CD14-positive monocyte (primary cell): Measurements from ENCODE around the gene DDX27. TPM values are rescaled to one million over a fixed set of nuclear protein-coding genes. Genes with fewer than 3 reads are reported as not detected.

Source experiments
- DNase-seq, 3 donors: peaks; one replicate each; pipeline ENCODE4 v3.0.0-alpha.2; 2011 to 2022
- H2AFZ ChIP-seq: 2 replicates; pipeline ENCODE4 v1.6.0; 2012; ENCODE audit warnings: mild to moderate bottlenecking, low read depth, low read length, inconsistent platforms; ENCODE audit not compliant: insufficient read depth, poor library complexity, severe bottlenecking
- H3K27ac ChIP-seq, 2 donors: 1 replicate in 1 of 2; 2 replicates in 1 of 2; pipeline ENCODE4 v1.5.1; 2012 to 2013; ENCODE audit warnings: low read length in 2 of 2, control low read depth in 1 of 2, inconsistent platforms in 1 of 2, low read depth in 1 of 2, mild to moderate bottlenecking in 1 of 2
- H3K27me3 ChIP-seq, 2 donors: one replicate each; pipeline versions ENCODE4 v1.6.0 to v1.6.1; 2011 to 2013; ENCODE audit warnings: low read length in 2 of 2; ENCODE audit not compliant: control insufficient read depth in 2 of 2, insufficient read depth in 2 of 2
- H3K36me3 ChIP-seq, 2 donors: replicated peaks in 1 of 2; 1 replicate in 1 of 2; 2 replicates in 1 of 2; pipeline versions ENCODE4 v1.5.1 to v1.6.1; 2012 to 2013; ENCODE audit warnings: low read length in 2 of 2, control low read depth in 1 of 2, inconsistent platforms in 1 of 2, mild to moderate bottlenecking in 1 of 2; ENCODE audit not compliant: insufficient read depth in 2 of 2, control insufficient read depth in 1 of 2
- H3K4me1 ChIP-seq, 2 donors: 1 replicate in 1 of 2; 2 replicates in 1 of 2; pipeline versions ENCODE4 v1.5.1 to v1.6.1; 2012 to 2013; ENCODE audit warnings: low read length in 2 of 2, control low read depth in 1 of 2, inconsistent platforms in 1 of 2, mild to moderate bottlenecking in 1 of 2, moderate library complexity in 1 of 2; ENCODE audit not compliant: insufficient read depth in 2 of 2, control insufficient read depth in 1 of 2
- H3K4me2 ChIP-seq: replicated peaks from 2 replicates; pipeline ENCODE3; 2012; ENCODE audit warnings: low read length, moderate library complexity, mild to moderate bottlenecking; ENCODE audit not compliant: poor library complexity, severe bottlenecking; ENCODE audit errors: extremely low read depth
- H3K4me3 ChIP-seq, 3 experiments: fragments of 200-600 bp in 1 of 3; sonication (generic) in 1 of 3; replicated peaks in 1 of 3; 1 replicate in 2 of 3; 2 replicates in 1 of 3; pipeline ENCODE4 v1.5.1; 2011 to 2013; ENCODE audit warnings: low read length in 3 of 3, mild to moderate bottlenecking in 3 of 3, control low read depth in 2 of 3, low read depth in 2 of 3, inconsistent platforms in 1 of 3, moderate library complexity in 1 of 3
- H3K79me2 ChIP-seq: 2 replicates; pipeline ENCODE4 v1.6.0; 2012; ENCODE audit warnings: mild to moderate bottlenecking, control low read depth, inconsistent platforms, low read length, moderate library complexity; ENCODE audit not compliant: insufficient read depth
- H3K9ac ChIP-seq: 2 replicates; pipeline ENCODE4 v1.6.0; 2017; ENCODE audit warnings: low read length, mild to moderate bottlenecking; ENCODE audit not compliant: insufficient read depth, poor library complexity, severe bottlenecking
- H3K9me3 ChIP-seq, 2 donors: replicated peaks in 1 of 2; 1 replicate in 1 of 2; 2 replicates in 1 of 2; pipeline versions ENCODE4 v1.5.1 to v1.6.1; 2012 to 2013; ENCODE audit warnings: low read length in 2 of 2, control low read depth in 1 of 2; ENCODE audit not compliant: control insufficient read depth in 1 of 2, insufficient read depth in 1 of 2
- H4K20me1 ChIP-seq: 2 replicates; pipeline ENCODE4 v1.6.0; 2012; ENCODE audit warnings: mild to moderate bottlenecking, low read length, control low read depth, moderate library complexity; ENCODE audit not compliant: insufficient read depth
- H3K27ac Mint-ChIP-seq, 7 donors: one replicate each; pipeline ENCODE4 v1.8.0; 2020; ENCODE audit warnings: mild to moderate bottlenecking in 7 of 7, mixed read lengths in 7 of 7, moderate library complexity in 6 of 7, inconsistent platforms in 2 of 7
- H3K27me3 Mint-ChIP-seq, 3 donors: one replicate each; pipeline ENCODE4 v1.8.0; 2021 to 2022; ENCODE audit warnings: low read depth in 3 of 3, mild to moderate bottlenecking in 3 of 3, mixed read lengths in 3 of 3, moderate library complexity in 3 of 3, inconsistent platforms in 1 of 3
- H3K36me3 Mint-ChIP-seq, 2 donors: one replicate each; pipeline ENCODE4 v1.8.0; 2020; ENCODE audit warnings: mixed read lengths in 2 of 2, inconsistent platforms in 1 of 2, mild to moderate bottlenecking in 1 of 2
- H3K4me1 Mint-ChIP-seq: one replicate; pipeline ENCODE4 v1.8.0; 2020; ENCODE audit warnings: mild to moderate bottlenecking, mixed read lengths
- H3K4me3 Mint-ChIP-seq, 2 donors: one replicate each; pipeline ENCODE4 v1.8.0; 2020; ENCODE audit warnings: mild to moderate bottlenecking in 2 of 2, mixed read lengths in 2 of 2, moderate library complexity in 1 of 2
- H3K9me3 Mint-ChIP-seq, 7 donors: one replicate each; pipeline ENCODE4 v1.8.0; 2020 to 2022; ENCODE audit warnings: mixed read lengths in 7 of 7, mild to moderate bottlenecking in 6 of 7, moderate library complexity in 6 of 7, inconsistent platforms in 2 of 7
- CTCF ChIP-seq: fragments of 200-600 bp; IDR thresholded peaks from one replicate; pipeline ENCODE4 v1.8.0; 2022; ENCODE audit warnings: antibody characterized with exemption, mild to moderate bottlenecking
- WGBS: methylation state at CpG from one replicate; pipeline ENCODE4 v1.1.5; 2013; ENCODE audit warnings: missing lambda C conversion rate; ENCODE audit not compliant: insufficient coverage; 5-methylcytosine and 5-hydroxymethylcytosine counted together
- intact Hi-C, 2 donors: fragments of 100-400 bp; cut with micrococcal nuclease; formaldehyde crosslinking; loops; one replicate each; pipeline versions ENCODE4 v1.15.0 to v1.15.1; 2023
- polyA plus RNA-seq, 3 donors: library from polyadenylated mRNA; depleted of rRNA in 1 of 3; unstranded in 2 of 3; stranded (reverse) in 1 of 3; fragments of 300-500 nt in 2 of 3; fragments of >200 nt in 1 of 3; fragmentation: Illumina TruSeq in 2 of 3; gene quantifications; 1 replicate in 2 of 3; 2 replicates in 1 of 3; pipeline ENCODE4 v1.2.3, GENCODE V29; 2012 to 2021

DDX27 gene
- polyA plus RNA-seq, 3 donors: 13.8 to 31.5 (median 17.7) TPM

GRCh38 chr20:49184691-49185070, 34.5 kb upstream of the DDX27 start:
- Mint-ChIP-seq H3K27ac (no peak overlapping the region), H3K36me3 (peaks cover 7 to 11% of the 10 kb centered on the region in 2 donors), H3K27me3 (peaks cover 0 to 2% (median 0%) of the 10 kb centered on the region in 3 donors), H3K4me3 (no peak overlapping the region), H3K4me1 (peaks cover 39% of the 10 kb centered on the region), H3K9me3 (no peaks in the 10 kb centered on the region)
- Histone ChIP-seq H2AFZ (no peak overlapping the region), H3K9me3 (no peaks in the 10 kb centered on the region), H3K4me2 (no peak overlapping the region), H3K4me3 (no peak overlapping the region), H3K27me3 (no peaks in the 10 kb centered on the region), H3K36me3 (peaks cover 0 to 3% of the 10 kb centered on the region in 2 donors), H3K27ac (no peak overlapping the region), H3K4me1 (peaks cover 16 to 26% of the 10 kb centered on the region in 2 donors), H4K20me1 (peaks cover 79% of the 10 kb centered on the region), H3K79me2 (peaks cover 84% of the 10 kb centered on the region), H3K9ac (no peak overlapping the region)
- intact Hi-C loops: no loop called here
- no CpG with 5 or more reads among the region's 3 CpGs for WGBS
- TF ChIP-seq CTCF: no peak
- DNase-seq: no peak

DNA sequence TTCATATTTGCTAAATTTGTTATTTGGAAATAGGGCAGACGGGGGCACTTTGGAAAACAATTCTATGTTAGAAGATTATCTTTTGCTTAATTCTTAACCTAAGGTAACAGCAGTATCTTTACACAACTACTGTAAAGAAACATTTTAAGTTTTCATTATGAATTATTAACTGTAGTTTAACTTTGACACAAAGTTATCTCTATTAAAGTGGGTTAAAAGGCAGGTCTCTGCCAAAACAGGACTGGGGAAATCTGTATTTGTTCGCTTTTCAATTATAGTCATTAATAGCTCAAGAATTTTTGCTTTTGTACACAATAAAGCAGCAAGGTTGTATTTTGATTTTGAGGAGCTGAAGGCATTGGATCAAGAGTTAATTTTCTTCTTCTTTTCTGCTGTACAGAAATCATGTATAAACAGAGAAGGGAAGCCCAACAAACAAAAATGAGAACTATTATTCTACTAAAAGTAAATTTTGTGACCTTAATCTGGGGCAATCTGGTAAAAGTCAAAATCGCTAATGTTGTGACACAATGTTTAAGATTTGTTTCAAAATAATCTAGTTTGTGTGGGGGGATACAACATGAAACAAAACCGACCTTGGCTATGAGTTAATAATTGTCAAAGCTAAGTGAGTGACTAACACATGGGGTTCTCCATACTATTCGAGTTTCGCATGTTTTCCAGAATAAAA, 34.0 kb upstream of the DDX27 start:
- H4K20me1 ChIP-seq: peaks cover 74% of the 10 kb centered on the region
- no peaks in the 10 kb centered on the region for H3K27me3 ChIP-seq
- H3K9ac ChIP-seq: no peak overlapping the region
- H3K27ac ChIP-seq: no peak overlapping the region
- Mint-ChIP-seq H3K9me3 (no peaks in the 10 kb centered on the region), H3K4me3 (no peak overlapping the region), H3K36me3 (peaks cover 7 to 11% of the 10 kb centered on the region in 2 donors), H3K4me1 (peaks cover 34% of the 10 kb centered on the region), H3K27me3 (peaks cover 0 to 2% (median 1%) of the 10 kb centered on the region in 3 donors), H3K27ac (peak overlapping the region in 1 of 7 donors; percentile 33)
- no peak overlapping the region for H3K4me3 ChIP-seq
- H3K9me3 ChIP-seq: no peaks in the 10 kb centered on the region
- peaks cover 14 to 21% of the 10 kb centered on the region in 2 donors for H3K4me1 ChIP-seq
- intact Hi-C loops: no loop called here
- no CpG with 5 or more reads among the region's 6 CpGs for WGBS
- peaks cover 0 to 3% of the 10 kb centered on the region in 2 donors for H3K36me3 ChIP-seq
- H3K4me2 ChIP-seq: peak overlapping the region; percentile 92
- no peak for DNase-seq
- H3K79me2 ChIP-seq: peaks cover 79% of the 10 kb centered on the region
- TF ChIP-seq CTCF: no peak
- no peak overlapping the region for H2AFZ ChIP-seq
